Natural killer cell (primary cell): ENCODE data around the gene HOXA5. TPM values are rescaled to one million over a fixed set of nuclear protein-coding genes. Genes with fewer than 3 reads are reported as not detected.

Experiments used
- ATAC-seq, 3 donors: fragments of 150-1000 bp in 2 of 3; fragments of 200-7000 bp in 1 of 3; cut with Tn5 transposase; 1 replicate in 1 of 3; 2 replicates in 2 of 3; pipeline ENCODE4 v1.10.0; 2021; ENCODE audit warnings: mild to moderate bottlenecking in 2 of 3, moderate library complexity in 2 of 3
- DNase-seq, 2 donors: peaks; one replicate each; pipeline versions ENCODE4 v3.0.0 to v3.0.0-alpha.2; 2013 to 2021; ENCODE audit warnings: mixed read lengths in 1 of 2
- H3K27ac ChIP-seq: one replicate; pipeline ENCODE4 v1.5.1; 2013; ENCODE audit warnings: mild to moderate bottlenecking, low read length
- H3K27me3 ChIP-seq: one replicate; pipeline ENCODE4 v1.6.1; 2013; ENCODE audit warnings: low read length; ENCODE audit not compliant: control insufficient read depth, insufficient read depth
- H3K36me3 ChIP-seq: one replicate; pipeline ENCODE4 v1.6.1; 2013; ENCODE audit warnings: low read length; ENCODE audit not compliant: control insufficient read depth, insufficient read depth
- H3K4me1 ChIP-seq: one replicate; pipeline ENCODE4 v1.6.1; 2013; ENCODE audit warnings: low read length; ENCODE audit not compliant: control insufficient read depth, insufficient read depth
- H3K4me3 ChIP-seq: one replicate; pipeline ENCODE4 v1.5.1; 2013; ENCODE audit warnings: low read length
- H3K9me3 ChIP-seq: one replicate; pipeline ENCODE4 v1.6.1; 2013; ENCODE audit warnings: low read length; ENCODE audit not compliant: control insufficient read depth, insufficient read depth
- H3K27ac Mint-ChIP-seq, 2 donors: one replicate each; pipeline ENCODE4 v1.8.0; 2022; ENCODE audit warnings: mild to moderate bottlenecking in 2 of 2, mixed read lengths in 2 of 2, moderate library complexity in 1 of 2
- H3K27me3 Mint-ChIP-seq, 2 donors: one replicate each; pipeline ENCODE4 v1.8.0; 2022; ENCODE audit warnings: low read depth in 2 of 2, mixed read lengths in 2 of 2
- H3K36me3 Mint-ChIP-seq: one replicate; pipeline ENCODE4 v1.8.0; 2022; ENCODE audit warnings: mixed read lengths
- H3K4me1 Mint-ChIP-seq, 2 donors: one replicate each; pipeline ENCODE4 v1.8.0; 2022; ENCODE audit warnings: mixed read lengths in 2 of 2
- H3K4me3 Mint-ChIP-seq: one replicate; pipeline ENCODE4 v1.8.0; 2022; ENCODE audit warnings: mild to moderate bottlenecking, moderate library complexity, mixed read lengths
- H3K9me3 Mint-ChIP-seq, 2 donors: one replicate each; pipeline ENCODE4 v1.8.0; 2022; ENCODE audit warnings: mixed read lengths in 2 of 2
- CTCF ChIP-seq: fragments of 200-600 bp; IDR thresholded peaks from one replicate; pipeline ENCODE4 v1.8.0; 2022; ENCODE audit warnings: antibody characterized with exemption
- WGBS: methylation state at CpG from one replicate; pipeline ENCODE4 v1.1.7; 2013; ENCODE audit warnings: missing lambda C conversion rate; ENCODE audit not compliant: insufficient coverage; 5-methylcytosine and 5-hydroxymethylcytosine counted together
- intact Hi-C: fragments of 100-400 bp; cut with micrococcal nuclease; formaldehyde crosslinking; loops from one replicate; pipeline ENCODE4 v1.14.2; 2022
- total RNA-seq, 4 donors: library from RNA; stranded (reverse); fragments of 120-200 nt in 1 of 4; gene quantifications; one replicate each; pipeline versions ENCODE4 v1.2.3 to v1.2.4, GENCODE V29; 2013 to 2022

HOXA5 gene
- total RNA-seq, 3 donors from 2014 or later (not counting 1 experiment from before 2014, with no cell fraction given): 0.29 to 13.0 (median 0.52) TPM

GRCh38 chr7:27181795-27182275 lies 38.4 kb upstream of the HOXA5 start:
- WGBS: 86% methylated on average over 3 of the region's 4 CpGs
- no peak for TF ChIP-seq CTCF
- Histone ChIP-seq H3K9me3 (no peaks in the 10 kb centered on the region), H3K36me3 (no peaks in the 10 kb centered on the region), H3K4me1 (peaks cover 42% of the 10 kb centered on the region), H3K27me3 (peaks cover 74% of the 10 kb centered on the region), H3K4me3 (no peak overlapping the region), H3K27ac (no peak overlapping the region)
- Mint-ChIP-seq H3K27ac (no peak overlapping the region), H3K27me3 (peaks cover 64 to 74% of the 10 kb centered on the region in 2 donors), H3K4me1 (peaks cover 27 to 37% of the 10 kb centered on the region in 2 donors), H3K36me3 (peaks cover 7% of the 10 kb centered on the region), H3K9me3 (no peaks in the 10 kb centered on the region), H3K4me3 (no peak overlapping the region)
- intact Hi-C loops: no loop called here
- DNase-seq (peak in 1 of 2 donors; percentile 12), ATAC-seq (no peak)

GRCh38 chr7:27180431-27181420 lies 37.2 kb upstream of the HOXA5 start:
- Histone ChIP-seq H3K36me3 (no peaks in the 10 kb centered on the region), H3K4me3 (no peak overlapping the region), H3K9me3 (no peaks in the 10 kb centered on the region), H3K4me1 (peaks cover 38% of the 10 kb centered on the region), H3K27ac (no peak overlapping the region), H3K27me3 (peaks cover 70% of the 10 kb centered on the region)
- intact Hi-C loops: no loop called here
- H3K27me3 Mint-ChIP-seq: peaks cover 58 to 69% of the 10 kb centered on the region in 2 donors
- TF ChIP-seq CTCF: no peak
- ATAC-seq (no peak), DNase-seq (peak in 1 of 2 donors; percentile 15)
- peaks cover 7% of the 10 kb centered on the region for H3K36me3 Mint-ChIP-seq
- no peaks in the 10 kb centered on the region for H3K9me3 Mint-ChIP-seq
- peaks cover 17 to 30% of the 10 kb centered on the region in 2 donors for H3K4me1 Mint-ChIP-seq
- 90% methylated on average over 12 of the region's 12 CpGs for WGBS
- H3K4me3 Mint-ChIP-seq: no peak overlapping the region
- no peak overlapping the region for H3K27ac Mint-ChIP-seq

- intact Hi-C loops: no loop called here
- no peak overlapping the region for H3K27ac ChIP-seq
- Mint-ChIP-seq H3K27me3 (peaks cover 50 to 71% of the 10 kb centered on the region in 2 donors), H3K4me1 (peaks cover 10 to 20% of the 10 kb centered on the region in 2 donors), H3K4me3 (peak overlapping the region; percentile 52), H3K36me3 (peaks cover 7% of the 10 kb centered on the region), H3K27ac (no peak overlapping the region), H3K9me3 (no peaks in the 10 kb centered on the region)
- peak; percentile 80 to 86 (median 84) for ATAC-seq
- DNase-seq: peak; percentile 69 to 84
- H3K9me3 ChIP-seq: no peaks in the 10 kb centered on the region
- peaks cover 69% of the 10 kb centered on the region for H3K27me3 ChIP-seq
- 23% methylated on average over 55 of the region's 56 CpGs for WGBS
- H3K36me3 ChIP-seq: no peaks in the 10 kb centered on the region
- peaks cover 29% of the 10 kb centered on the region for H3K4me1 ChIP-seq
- H3K4me3 ChIP-seq: no peak overlapping the region
- peak; percentile 92 for TF ChIP-seq CTCF
Measured at GRCh38 chr7:27179503-27180430, 36.3 kb upstream of the HOXA5 start.
